ENCODE results near the gene PRKAG2.

DNA sequence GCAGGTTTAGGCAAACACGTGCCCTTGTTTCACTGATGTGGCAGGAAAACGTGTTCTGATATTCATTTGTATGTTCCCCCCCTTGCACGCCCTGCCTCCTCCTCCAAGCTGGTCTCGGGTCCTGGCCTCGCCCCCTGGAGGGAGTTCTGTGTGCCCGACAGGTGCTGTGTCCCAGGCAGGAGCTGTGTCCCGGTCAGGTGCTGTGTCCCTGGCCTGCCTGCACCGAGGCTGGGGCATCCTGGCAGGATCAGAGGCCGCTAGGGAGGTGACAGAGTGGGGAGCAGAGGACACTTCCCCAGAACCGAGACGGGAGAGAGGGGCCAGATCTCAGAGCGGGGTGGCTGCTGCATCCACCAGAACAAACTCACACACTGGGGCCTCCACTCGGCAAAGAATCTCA lies 45.3 kb downstream of the PRKAG2 start:
- TF ChIP-seq, protein P1, sequence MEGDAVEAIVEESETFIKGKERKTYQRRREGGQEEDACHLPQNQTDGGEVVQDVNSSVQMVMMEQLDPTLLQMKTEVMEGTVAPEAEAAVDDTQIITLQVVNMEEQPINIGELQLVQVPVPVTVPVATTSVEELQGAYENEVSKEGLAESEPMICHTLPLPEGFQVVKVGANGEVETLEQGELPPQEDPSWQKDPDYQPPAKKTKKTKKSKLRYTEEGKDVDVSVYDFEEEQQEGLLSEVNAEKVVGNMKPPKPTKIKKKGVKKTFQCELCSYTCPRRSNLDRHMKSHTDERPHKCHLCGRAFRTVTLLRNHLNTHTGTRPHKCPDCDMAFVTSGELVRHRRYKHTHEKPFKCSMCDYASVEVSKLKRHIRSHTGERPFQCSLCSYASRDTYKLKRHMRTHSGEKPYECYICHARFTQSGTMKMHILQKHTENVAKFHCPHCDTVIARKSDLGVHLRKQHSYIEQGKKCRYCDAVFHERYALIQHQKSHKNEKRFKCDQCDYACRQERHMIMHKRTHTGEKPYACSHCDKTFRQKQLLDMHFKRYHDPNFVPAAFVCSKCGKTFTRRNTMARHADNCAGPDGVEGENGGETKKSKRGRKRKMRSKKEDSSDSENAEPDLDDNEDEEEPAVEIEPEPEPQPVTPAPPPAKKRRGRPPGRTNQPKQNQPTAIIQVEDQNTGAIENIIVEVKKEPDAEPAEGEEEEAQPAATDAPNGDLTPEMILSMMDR (IDR thresholded peaks at IDR 0.05): no peak
- TF ChIP-seq ZFX (IDR thresholded peaks at IDR 0.05; ENCODE audit: borderline replicate concordance): no peak
